ENCODE results near the gene PPP1R1C. TPM values are rescaled to one million over a fixed set of nuclear protein-coding genes. Genes with fewer than 3 reads are reported as not detected.

PPP1R1C gene
- total RNA-seq, 4 donors from 2014 or later: 3.7 to 7.9 TPM; not detected in 2

- no peak for TF ChIP-seq CTCF (IDR thresholded peaks at IDR 0.05; ENCODE audit: low read depth)
Measured at GRCh38 chr2:182069416-182069815, 83.8 kb downstream of the PPP1R1C start.

- no peak for TF ChIP-seq CTCF (IDR thresholded peaks at IDR 0.05; ENCODE audit: low read depth)
Measured at GRCh38 chr2:182069908-182070307, 84.3 kb downstream of the PPP1R1C start.

- no peak for TF ChIP-seq CTCF (IDR thresholded peaks at IDR 0.05; ENCODE audit: low read depth)
Measured at GRCh38 chr2:182070736-182071135, 85.1 kb downstream of the PPP1R1C start.

- no peak for TF ChIP-seq CTCF (IDR thresholded peaks at IDR 0.05; ENCODE audit: low read depth)
Measured at GRCh38 chr2:182072861-182073260, 87.2 kb downstream of the PPP1R1C start.

- TF ChIP-seq CTCF (IDR thresholded peaks at IDR 0.05; ENCODE audit: low read depth): no peak
Measured at GRCh38 chr2:182073613-182074012, 88.0 kb downstream of the PPP1R1C start.

GRCh38 chr2:182077023-182077422 is 91.4 kb downstream of the PPP1R1C start:
- no peak for TF ChIP-seq CTCF (IDR thresholded peaks at IDR 0.05; ENCODE audit: low read depth)

- TF ChIP-seq CTCF (IDR thresholded peaks at IDR 0.05; ENCODE audit: low read depth): no peak
Measured at GRCh38 chr2:182077448-182078142, 91.9 kb downstream of the PPP1R1C start.

Measured in subcutaneous adipose tissue (tissue), 4 donors.